BE2C (cell line): ENCODE results near the gene CCNJ.

Experiments
- DNase-seq: peaks from one replicate; pipeline ENCODE4 v3.0.0-alpha.2; 2020
- H3K27me3 ChIP-seq: fragments of 250-450 bp; sonication (Bioruptor Pico); 2 replicates; pipeline ENCODE4 v1.5.1; 2020; ENCODE audit warnings: mild to moderate bottlenecking
- H3K36me3 ChIP-seq: fragments of 250-450 bp; sonication (Bioruptor Pico); 2 replicates; pipeline ENCODE4 v1.5.1; 2020; ENCODE audit warnings: mild to moderate bottlenecking
- H3K4me1 ChIP-seq: fragments of 250-450 bp; sonication (Bioruptor Pico); 2 replicates; pipeline ENCODE4 v1.5.1; 2020
- H3K4me3 ChIP-seq: 2 replicates; pipeline ENCODE4 v1.5.1; 2011; ENCODE audit warnings: low read depth, low read length
- H3K9me3 ChIP-seq: fragments of 250-450 bp; sonication (Bioruptor Pico); 2 replicates; pipeline ENCODE4 v1.5.1; 2020
- TF ChIP-seq, protein P1 (sequence below): IDR thresholded peaks from 2 replicates; pipeline ENCODE4 v1.5.1; 2012; ENCODE audit warnings: mild to moderate bottlenecking, low read depth, low read length

The CCNJ gene

DNA sequence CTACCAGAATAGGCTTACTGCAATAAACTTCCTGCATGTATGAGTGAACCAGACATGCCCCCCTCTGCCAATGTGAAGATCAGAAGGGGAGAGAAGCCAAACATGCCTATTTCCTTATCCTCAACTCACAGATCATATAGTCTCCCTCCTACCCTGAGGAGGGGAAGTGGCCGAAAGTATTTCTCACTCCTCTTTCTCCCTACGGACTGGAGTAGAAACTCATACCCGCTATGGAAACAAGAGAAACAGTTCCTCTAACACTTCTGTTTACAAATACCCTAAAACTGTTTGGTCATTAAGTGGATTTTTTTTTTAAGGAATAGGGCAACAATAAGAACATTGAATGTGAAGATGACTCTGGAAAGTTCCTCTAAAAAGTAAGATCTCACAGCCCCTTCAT, 31.4 kb downstream of the CCNJ start:
- Histone ChIP-seq H3K4me3 (no peak overlapping the region), H3K36me3 (no peaks in the 10 kb centered on the region), H3K4me1 (no peaks in the 10 kb centered on the region; the same call in 1 of the 2 replicates), H3K9me3 (no peaks in the 10 kb centered on the region), H3K27me3 (no peaks in the 10 kb centered on the region)
- no peak for DNase-seq
- TF ChIP-seq, protein P1, sequence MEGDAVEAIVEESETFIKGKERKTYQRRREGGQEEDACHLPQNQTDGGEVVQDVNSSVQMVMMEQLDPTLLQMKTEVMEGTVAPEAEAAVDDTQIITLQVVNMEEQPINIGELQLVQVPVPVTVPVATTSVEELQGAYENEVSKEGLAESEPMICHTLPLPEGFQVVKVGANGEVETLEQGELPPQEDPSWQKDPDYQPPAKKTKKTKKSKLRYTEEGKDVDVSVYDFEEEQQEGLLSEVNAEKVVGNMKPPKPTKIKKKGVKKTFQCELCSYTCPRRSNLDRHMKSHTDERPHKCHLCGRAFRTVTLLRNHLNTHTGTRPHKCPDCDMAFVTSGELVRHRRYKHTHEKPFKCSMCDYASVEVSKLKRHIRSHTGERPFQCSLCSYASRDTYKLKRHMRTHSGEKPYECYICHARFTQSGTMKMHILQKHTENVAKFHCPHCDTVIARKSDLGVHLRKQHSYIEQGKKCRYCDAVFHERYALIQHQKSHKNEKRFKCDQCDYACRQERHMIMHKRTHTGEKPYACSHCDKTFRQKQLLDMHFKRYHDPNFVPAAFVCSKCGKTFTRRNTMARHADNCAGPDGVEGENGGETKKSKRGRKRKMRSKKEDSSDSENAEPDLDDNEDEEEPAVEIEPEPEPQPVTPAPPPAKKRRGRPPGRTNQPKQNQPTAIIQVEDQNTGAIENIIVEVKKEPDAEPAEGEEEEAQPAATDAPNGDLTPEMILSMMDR = no peak

DNA sequence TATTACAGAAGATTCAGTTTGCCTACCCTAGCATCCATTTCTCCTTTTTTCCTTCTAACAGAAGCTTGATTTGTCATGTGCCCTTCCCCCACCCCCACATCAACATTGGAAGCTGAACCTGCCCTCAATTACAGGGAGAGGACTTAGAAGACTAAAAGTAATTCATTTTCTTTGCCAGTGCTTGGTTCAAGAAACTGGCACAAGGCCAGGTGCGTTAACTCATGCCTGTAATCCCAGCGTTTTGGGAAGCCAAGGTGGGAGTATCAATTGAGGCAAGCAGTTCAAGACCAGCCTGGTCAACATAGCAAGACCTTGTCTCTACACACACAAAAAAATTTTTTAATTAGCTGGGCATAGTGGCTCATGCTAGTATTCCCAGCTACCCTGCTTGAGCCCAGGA, 32.6 kb downstream of the CCNJ start:
- no peaks in the 10 kb centered on the region for H3K9me3 ChIP-seq
- H3K27me3 ChIP-seq = no peaks in the 10 kb centered on the region
- no peaks in the 10 kb centered on the region; the same call in 1 of the 2 replicates for H3K4me1 ChIP-seq
- H3K36me3 ChIP-seq = no peaks in the 10 kb centered on the region
- DNase-seq = no peak
- TF ChIP-seq, protein P1 = no peak
- no peak overlapping the region for H3K4me3 ChIP-seq

DNA sequence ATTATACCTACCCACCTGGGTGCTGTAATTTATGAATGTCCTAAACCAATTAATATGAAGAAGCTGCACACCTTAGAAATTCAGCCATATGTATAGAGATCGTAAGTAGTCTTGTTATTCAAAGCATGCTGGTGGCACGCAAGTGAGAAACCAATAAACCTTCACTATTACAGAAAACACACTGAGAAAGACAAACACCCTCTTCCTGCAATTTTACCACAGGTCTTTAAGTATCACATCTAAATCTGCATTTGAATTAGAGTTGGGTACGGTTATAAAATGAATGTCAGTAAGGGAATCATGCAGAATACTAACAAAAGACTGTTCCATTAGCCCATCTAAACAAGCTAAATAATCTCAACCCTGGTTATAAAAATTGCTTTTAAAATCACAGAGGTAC, 33.8 kb downstream of the CCNJ start:
- Histone ChIP-seq H3K4me1 (no peaks in the 10 kb centered on the region; the same call in 1 of the 2 replicates), H3K36me3 (no peaks in the 10 kb centered on the region), H3K9me3 (no peaks in the 10 kb centered on the region), H3K4me3 (no peak overlapping the region), H3K27me3 (no peaks in the 10 kb centered on the region)
- TF ChIP-seq, protein P1 = no peak
- no peak for DNase-seq

DNA sequence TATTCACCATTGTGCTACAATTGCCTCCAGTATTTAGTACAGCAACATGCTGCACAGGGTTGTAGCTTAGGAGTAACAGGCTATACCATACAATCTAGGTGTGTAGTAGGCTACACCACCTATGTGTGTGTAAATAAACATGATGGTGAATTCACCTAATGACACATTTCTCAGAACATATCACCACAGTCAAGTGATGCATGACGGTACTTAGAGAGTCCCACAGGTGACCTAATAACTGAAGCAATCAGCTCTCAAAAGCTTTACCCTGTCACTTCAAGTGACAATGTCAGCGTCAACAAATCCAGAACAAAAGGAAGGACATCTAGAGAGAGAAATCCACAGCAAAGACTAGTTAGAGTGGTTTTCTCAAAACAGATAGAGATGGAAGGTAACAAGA, 38.8 kb downstream of the CCNJ start:
- TF ChIP-seq, protein P1 = no peak
- no peaks in the 10 kb centered on the region for H3K9me3 ChIP-seq
- no peak overlapping the region for H3K4me3 ChIP-seq
- no peak for DNase-seq
- H3K36me3 ChIP-seq = no peaks in the 10 kb centered on the region
- H3K4me1 ChIP-seq = no peaks in the 10 kb centered on the region
- no peaks in the 10 kb centered on the region for H3K27me3 ChIP-seq

DNA sequence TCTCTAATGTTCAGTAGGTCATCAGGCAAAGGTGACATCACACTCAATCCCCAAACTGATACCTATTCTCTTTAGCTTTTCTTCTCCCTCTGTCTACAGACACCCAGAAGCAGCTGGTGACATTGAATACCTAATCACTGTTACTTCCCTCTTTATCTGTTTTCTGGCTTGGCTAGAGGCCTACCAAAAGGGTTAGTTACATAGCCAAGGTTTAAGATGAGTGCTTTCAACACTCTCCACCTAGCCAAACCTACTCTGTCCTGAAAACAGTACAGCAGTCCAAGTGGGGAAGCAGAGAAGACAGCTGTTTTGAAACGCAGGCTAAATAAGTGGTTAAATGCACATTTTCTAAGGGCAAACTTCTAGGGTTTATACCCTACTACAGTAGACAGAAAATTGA, 39.4 kb downstream of the CCNJ start:
- no peaks in the 10 kb centered on the region for H3K27me3 ChIP-seq
- no peaks in the 10 kb centered on the region for H3K36me3 ChIP-seq
- H3K9me3 ChIP-seq = no peaks in the 10 kb centered on the region
- DNase-seq = no peak
- H3K4me1 ChIP-seq = no peaks in the 10 kb centered on the region
- TF ChIP-seq, protein P1 = no peak
- H3K4me3 ChIP-seq = no peak overlapping the region

DNA sequence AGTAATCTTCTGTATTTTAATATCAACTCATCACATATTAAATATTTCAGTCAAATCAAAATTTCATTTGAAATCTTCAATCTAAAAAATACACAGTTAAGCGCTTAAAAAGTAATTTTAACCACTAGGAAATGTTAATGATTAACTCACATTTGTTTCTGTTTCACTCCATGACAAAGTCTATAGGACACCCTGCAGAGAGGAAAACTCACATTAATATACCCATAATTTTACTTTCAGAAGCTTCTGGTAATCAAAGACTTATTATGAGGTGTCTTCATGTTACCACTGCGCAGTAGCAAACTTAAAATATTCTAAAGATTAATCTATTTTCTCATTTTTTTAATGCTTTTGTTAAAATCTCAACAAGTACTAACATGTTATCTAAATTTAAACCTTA, 45.7 kb downstream of the CCNJ start:
- H3K4me3 ChIP-seq = peak overlapping the region; percentile 95
- no peaks in the 10 kb centered on the region for H3K4me1 ChIP-seq
- no peaks in the 10 kb centered on the region for H3K36me3 ChIP-seq
- H3K9me3 ChIP-seq = no peaks in the 10 kb centered on the region
- H3K27me3 ChIP-seq = peaks cover 17% of the 10 kb centered on the region
- DNase-seq = no peak
- TF ChIP-seq, protein P1 = no peak
